ENCODE data around the gene GGACT.

DNA sequence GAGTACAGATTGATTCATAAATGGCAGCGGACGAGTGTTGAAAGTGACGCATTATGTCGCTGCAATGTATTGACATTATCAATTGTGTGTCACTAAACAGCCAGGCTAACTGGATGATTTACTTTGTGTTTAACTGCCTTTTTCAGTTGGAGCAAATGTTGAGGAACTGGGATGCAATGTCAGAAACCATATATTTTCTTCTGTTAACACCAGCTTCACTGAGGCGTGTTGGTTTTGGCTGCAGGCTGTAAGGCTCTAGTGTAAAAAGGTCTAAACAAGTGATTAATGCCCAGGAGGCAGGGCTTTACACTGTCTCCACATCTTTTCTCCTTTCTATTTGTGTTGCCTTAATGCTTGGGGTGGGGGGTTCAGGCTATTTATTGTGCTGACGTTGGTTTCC is 80.1 kb downstream of the GGACT start:
- no peak for TF ChIP-seq CTCF (tag by site-specific recombination; IDR thresholded peaks at IDR 0.05)
- no peak for TF ChIP-seq ZNF354C (tag by site-specific recombination; IDR thresholded peaks at IDR 0.05; ENCODE audit: borderline replicate concordance, low read depth)
- no peak for TF ChIP-seq ZBTB7A (tag by site-specific recombination; IDR thresholded peaks at IDR 0.05; ENCODE audit: low read depth)
- no peak for TF ChIP-seq ZFHX2 (tag by site-specific recombination; conservative IDR thresholded peaks at IDR 0.05)
- TF ChIP-seq ZNF140 (tag by site-specific recombination; IDR thresholded peaks at IDR 0.05), result no peak
- 0 out of 2 replicates have a peak, but pooled peaks have one; percentile 9 for TF ChIP-seq ZNF629 (tag by site-specific recombination; IDR thresholded peaks at IDR 0.05)
